OCI-LY7 (cell line): Measurements from ENCODE around the gene ANK3. TPM values are rescaled to one million over a fixed set of nuclear protein-coding genes. Genes with fewer than 3 reads are reported as not detected.

Experiments used
- BruUV-seq: library from RNA; stranded (reverse); fragments of 400-500 nt; replicated peaks from 2 replicates; lab custom pipeline; 2021; lab: Mats Ljungman, UMichigan
- CTCF ChIA-PET: fragments of 300-600 bp; sonication (Branson Sonifier 250); formaldehyde crosslinking; loops from one replicate; lab custom pipeline; 2022; ENCODE audit warnings: antibody characterized with exemption; ENCODE audit not compliant: unreplicated experiment; lab: Charles Lee
- POLR2A ChIA-PET: fragments of 300-600 bp; sonication (Branson Sonifier 250); formaldehyde crosslinking; loops from one replicate; lab custom pipeline; 2022; ENCODE audit warnings: antibody characterized with exemption; lab: Charles Lee
- DNase-seq: peaks from one replicate; pipeline ENCODE4 v3.0.0-alpha.2; 2015; ENCODE audit warnings: low spot score
- H2AFZ ChIP-seq: fragments of 200-600 bp; sonication (generic), shearing (Covaris generic); 2 replicates; pipeline ENCODE4 v1.6.1; 2014; ENCODE audit warnings: mild to moderate bottlenecking, antibody characterized with exemption, low read length, moderate library complexity
- H3K27ac ChIP-seq: fragments of 200-600 bp; sonication (generic); 2 replicates; pipeline ENCODE4 v1.5.1; 2014; ENCODE audit warnings: mixed run types, low read depth, mild to moderate bottlenecking, moderate library complexity, low read length, inconsistent platforms; ENCODE audit not compliant: poor library complexity, severe bottlenecking
- H3K36me3 ChIP-seq: fragments of 200-600 bp; sonication (generic); 2 replicates; pipeline ENCODE4 v1.6.1; 2014; ENCODE audit warnings: mild to moderate bottlenecking, antibody characterized with exemption, low read length, moderate library complexity, mixed read lengths; ENCODE audit not compliant: insufficient read depth
- H3K4me1 ChIP-seq: fragments of 200-600 bp; sonication (generic); 2 replicates; pipeline ENCODE4 v1.5.1; 2014; ENCODE audit warnings: mild to moderate bottlenecking, low read length; ENCODE audit not compliant: insufficient read depth, poor library complexity, severe bottlenecking
- H3K4me2 ChIP-seq: fragments of 200-600 bp; sonication (generic); 2 replicates; pipeline ENCODE4 v1.6.1; 2014; ENCODE audit warnings: mild to moderate bottlenecking, low read length
- H3K4me3 ChIP-seq: fragments of 200-600 bp; sonication (generic); 2 replicates; pipeline ENCODE4 v1.5.1; 2014; ENCODE audit warnings: mild to moderate bottlenecking, low read depth, low read length; ENCODE audit not compliant: poor library complexity, severe bottlenecking
- H3K79me2 ChIP-seq: fragments of 200-600 bp; sonication (generic); 2 replicates; pipeline ENCODE4 v1.6.1; 2016; ENCODE audit warnings: low read depth, mild to moderate bottlenecking, low read length, moderate library complexity, mixed read lengths; ENCODE audit not compliant: insufficient read depth
- H3K9me2 ChIP-seq: fragments of 200-600 bp; sonication (generic); 2 replicates; pipeline ENCODE4 v1.6.1; 2016; ENCODE audit warnings: mild to moderate bottlenecking, low read length, mixed read lengths; ENCODE audit not compliant: insufficient read depth
- H3K9me3 ChIP-seq: fragments of 200-600 bp; sonication (generic); 2 replicates; pipeline ENCODE4 v1.6.1; 2014; ENCODE audit warnings: mild to moderate bottlenecking, mixed run types, low read length, mixed read lengths
- H4K20me1 ChIP-seq: fragments of 200-600 bp; sonication (generic); 2 replicates; pipeline ENCODE4 v1.6.1; 2014; ENCODE audit warnings: mild to moderate bottlenecking, antibody characterized with exemption, low read length, moderate library complexity, mixed read lengths; ENCODE audit not compliant: insufficient read depth
- EZH2phosphoT487 ChIP-seq: fragments of 200-600 bp; sonication (generic); IDR thresholded peaks from 2 replicates; pipeline ENCODE4 v1.6.1; 2018; ENCODE audit warnings: low read depth, borderline replicate concordance, mild to moderate bottlenecking, mixed run types, antibody characterized with exemption, low read length, moderate library complexity, mixed read lengths
- intact Hi-C: fragments of 100-400 bp; cut with micrococcal nuclease; formaldehyde crosslinking; loops from one replicate; pipeline ENCODE4 v1.10.0; 2022; ENCODE audit not compliant: unreplicated experiment
- total RNA-seq, 2 experiments: library from RNA; depleted of rRNA in 1 of 2; stranded (reverse); fragments of >200 nt in 1 of 2; shearing (Covaris generic) in 1 of 2; gene quantifications; 2 replicates each; pipeline ENCODE4 v1.2.3, GENCODE V29; 2014 to 2022
- TF ChIP-seq, protein P1 (sequence below): fragments of 200-600 bp; sonication (generic); conservative IDR thresholded peaks from 2 replicates; pipeline ENCODE4 v1.5.1; 2014; ENCODE audit warnings: mild to moderate bottlenecking, antibody characterized with exemption, low read length, moderate library complexity, mixed read lengths

The ANK3 gene
- total RNA-seq, 2 experiments from 2014 or later, result 0.13 to 0.49 TPM

DNA sequence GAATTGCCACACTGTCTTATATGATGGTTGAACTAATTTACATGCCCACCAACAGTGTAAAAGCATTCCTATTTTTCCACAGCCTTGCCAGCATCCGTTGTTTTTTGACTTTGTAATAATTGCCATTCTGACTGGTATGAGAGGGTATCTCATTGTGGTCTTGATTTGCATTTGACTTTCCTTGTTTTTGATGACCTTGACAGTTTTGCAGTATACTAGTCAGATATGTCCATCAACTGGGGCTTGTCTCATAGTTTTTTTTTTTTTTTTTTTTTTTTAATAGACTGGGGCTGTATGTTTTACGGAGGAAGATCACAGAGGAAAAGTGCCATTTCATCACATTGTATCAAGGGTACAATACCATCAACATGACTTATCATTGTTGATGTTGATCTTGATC lies 220.6 kb downstream of the ANK3 start:
- TF ChIP-seq, protein P1, sequence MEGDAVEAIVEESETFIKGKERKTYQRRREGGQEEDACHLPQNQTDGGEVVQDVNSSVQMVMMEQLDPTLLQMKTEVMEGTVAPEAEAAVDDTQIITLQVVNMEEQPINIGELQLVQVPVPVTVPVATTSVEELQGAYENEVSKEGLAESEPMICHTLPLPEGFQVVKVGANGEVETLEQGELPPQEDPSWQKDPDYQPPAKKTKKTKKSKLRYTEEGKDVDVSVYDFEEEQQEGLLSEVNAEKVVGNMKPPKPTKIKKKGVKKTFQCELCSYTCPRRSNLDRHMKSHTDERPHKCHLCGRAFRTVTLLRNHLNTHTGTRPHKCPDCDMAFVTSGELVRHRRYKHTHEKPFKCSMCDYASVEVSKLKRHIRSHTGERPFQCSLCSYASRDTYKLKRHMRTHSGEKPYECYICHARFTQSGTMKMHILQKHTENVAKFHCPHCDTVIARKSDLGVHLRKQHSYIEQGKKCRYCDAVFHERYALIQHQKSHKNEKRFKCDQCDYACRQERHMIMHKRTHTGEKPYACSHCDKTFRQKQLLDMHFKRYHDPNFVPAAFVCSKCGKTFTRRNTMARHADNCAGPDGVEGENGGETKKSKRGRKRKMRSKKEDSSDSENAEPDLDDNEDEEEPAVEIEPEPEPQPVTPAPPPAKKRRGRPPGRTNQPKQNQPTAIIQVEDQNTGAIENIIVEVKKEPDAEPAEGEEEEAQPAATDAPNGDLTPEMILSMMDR, result no peak
- CTCF ChIA-PET, result no interaction called here
- H3K9me2 ChIP-seq, result no peaks in the 10 kb centered on the region
- no peaks in the 10 kb centered on the region for H3K36me3 ChIP-seq
- POLR2A ChIA-PET, result interaction anchor here (0.6 kb wide), 1 partner anchor 1582 kb away, joined by 6 read pairs; no protein-coding TSS in a partner anchor
- H3K9me3 ChIP-seq, result no peaks in the 10 kb centered on the region
- H3K79me2 ChIP-seq, result no peaks in the 10 kb centered on the region
- no TSS peak for BruUV-seq
- H3K4me2 ChIP-seq, result no peak overlapping the region
- H2AFZ ChIP-seq, result no peak overlapping the region
- H3K4me1 ChIP-seq, result no peaks in the 10 kb centered on the region
- no peak for DNase-seq
- intact Hi-C loops, result no loop called here
- no peaks in the 10 kb centered on the region for H4K20me1 ChIP-seq
- no peak overlapping the region for H3K4me3 ChIP-seq
- H3K27ac ChIP-seq, result no peak overlapping the region

GRCh38 chr10:60167050-60167449 lies 222.6 kb downstream of the ANK3 start:
- no peak overlapping the region for H2AFZ ChIP-seq
- BruUV-seq, result no TSS peak
- no peaks in the 10 kb centered on the region for H3K36me3 ChIP-seq
- H3K9me2 ChIP-seq, result no peaks in the 10 kb centered on the region
- ChIA-PET POLR2A (no interaction called here), CTCF (no interaction called here)
- no peaks in the 10 kb centered on the region for H3K79me2 ChIP-seq
- H3K4me1 ChIP-seq, result no peaks in the 10 kb centered on the region
- no peaks in the 10 kb centered on the region for H3K9me3 ChIP-seq
- no peak overlapping the region for H3K27ac ChIP-seq
- TF ChIP-seq, protein P1, result no peak
- no peak for TF ChIP-seq EZH2phosphoT487
- intact Hi-C loops, result no loop called here
- no peaks in the 10 kb centered on the region for H4K20me1 ChIP-seq
- DNase-seq, result no peak
- H3K4me2 ChIP-seq, result no peak overlapping the region
- no peak overlapping the region for H3K4me3 ChIP-seq

DNA sequence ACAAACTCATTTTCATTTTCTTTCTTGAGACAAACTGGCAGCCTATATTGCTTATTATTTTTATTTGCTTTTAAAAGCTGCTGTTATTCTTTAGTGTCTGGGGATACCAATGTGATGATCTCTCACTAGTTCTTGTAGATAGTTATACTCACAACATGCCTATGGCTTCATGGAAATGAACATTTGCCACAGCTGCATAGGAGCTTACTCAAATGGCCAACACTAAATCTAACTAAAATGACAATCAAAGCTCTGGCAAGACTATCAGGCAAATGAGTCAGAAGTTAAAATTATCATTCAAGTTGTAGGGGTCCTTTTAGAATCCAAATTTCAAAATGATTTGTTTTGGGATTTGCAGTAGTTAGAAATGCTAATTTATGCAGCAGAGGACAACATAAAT lies 225.9 kb downstream of the ANK3 start:
- Histone ChIP-seq H2AFZ (no peak overlapping the region), H4K20me1 (no peaks in the 10 kb centered on the region), H3K9me2 (no peaks in the 10 kb centered on the region), H3K9me3 (no peaks in the 10 kb centered on the region), H3K36me3 (no peaks in the 10 kb centered on the region), H3K4me2 (no peak overlapping the region), H3K27ac (no peak overlapping the region), H3K4me1 (no peaks in the 10 kb centered on the region), H3K79me2 (no peaks in the 10 kb centered on the region), H3K4me3 (no peak overlapping the region)
- no TSS peak for BruUV-seq
- DNase-seq, result no peak
- TF ChIP-seq EZH2phosphoT487, result no peak
- TF ChIP-seq, protein P1, result no peak
- ChIA-PET POLR2A (interaction anchor here (1.2 kb wide), 1 partner anchor 26 kb away, joined by 3 read pairs; no protein-coding TSS in a partner anchor), CTCF (no interaction called here)
- intact Hi-C loops, result no loop called here
